ENCODE data around the gene AK4. TPM values are rescaled to one million over a fixed set of nuclear protein-coding genes. Genes with fewer than 3 reads are reported as not detected.

The AK4 gene
- total RNA-seq, 4 donors from 2014 or later, result 39.6 to 72.7 (median 60.7) TPM

DNA sequence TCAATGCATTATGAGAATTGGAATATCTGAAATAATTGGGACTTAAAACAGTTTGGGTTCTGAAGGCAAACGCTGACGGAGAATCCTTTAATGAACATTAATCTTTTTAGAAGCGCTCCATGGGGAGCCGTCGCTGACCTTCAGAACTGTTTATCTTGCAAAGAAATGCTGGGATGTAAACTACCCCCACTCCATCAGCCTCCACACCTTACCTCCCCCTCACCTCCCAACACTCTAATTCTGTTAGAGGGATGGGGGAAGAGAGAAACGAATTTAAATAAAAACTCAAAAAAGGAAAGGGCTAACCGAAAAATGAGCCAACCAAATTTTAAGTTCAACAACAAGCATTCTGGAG, 117.3 kb downstream of the AK4 start:
- H3K27ac ChIP-seq, result peak overlapping the region in 1 of 4 donors; percentile 70
- peak overlapping the region; percentile 38 to 62 for H3K4me3 ChIP-seq
- TF ChIP-seq EP300 (IDR thresholded peaks at IDR 0.05) (no peak), POLR2A (IDR thresholded peaks at IDR 0.05) (no peak), POLR2AphosphoS5 (IDR thresholded peaks at IDR 0.05) (no peak)
- TF ChIP-seq, protein P1, sequence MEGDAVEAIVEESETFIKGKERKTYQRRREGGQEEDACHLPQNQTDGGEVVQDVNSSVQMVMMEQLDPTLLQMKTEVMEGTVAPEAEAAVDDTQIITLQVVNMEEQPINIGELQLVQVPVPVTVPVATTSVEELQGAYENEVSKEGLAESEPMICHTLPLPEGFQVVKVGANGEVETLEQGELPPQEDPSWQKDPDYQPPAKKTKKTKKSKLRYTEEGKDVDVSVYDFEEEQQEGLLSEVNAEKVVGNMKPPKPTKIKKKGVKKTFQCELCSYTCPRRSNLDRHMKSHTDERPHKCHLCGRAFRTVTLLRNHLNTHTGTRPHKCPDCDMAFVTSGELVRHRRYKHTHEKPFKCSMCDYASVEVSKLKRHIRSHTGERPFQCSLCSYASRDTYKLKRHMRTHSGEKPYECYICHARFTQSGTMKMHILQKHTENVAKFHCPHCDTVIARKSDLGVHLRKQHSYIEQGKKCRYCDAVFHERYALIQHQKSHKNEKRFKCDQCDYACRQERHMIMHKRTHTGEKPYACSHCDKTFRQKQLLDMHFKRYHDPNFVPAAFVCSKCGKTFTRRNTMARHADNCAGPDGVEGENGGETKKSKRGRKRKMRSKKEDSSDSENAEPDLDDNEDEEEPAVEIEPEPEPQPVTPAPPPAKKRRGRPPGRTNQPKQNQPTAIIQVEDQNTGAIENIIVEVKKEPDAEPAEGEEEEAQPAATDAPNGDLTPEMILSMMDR (IDR thresholded peaks at IDR 0.05), result no peak
- no peaks in the 10 kb centered on the region for H3K9me3 ChIP-seq
- no peak for ATAC-seq
- WGBS, 2 donors (ENCODE audit: low coverage in 1 of 2), result 3 to 6% methylated on average over 5 to 7 of the region's 7 CpGs
- no peaks in the 10 kb centered on the region for H3K36me3 ChIP-seq
- H3K27me3 ChIP-seq, result peaks cover 13% of the 10 kb centered on the region
- H3K4me1 ChIP-seq, result peaks cover 0 to 25% (median 0%) of the 10 kb centered on the region in 3 donors

DNA sequence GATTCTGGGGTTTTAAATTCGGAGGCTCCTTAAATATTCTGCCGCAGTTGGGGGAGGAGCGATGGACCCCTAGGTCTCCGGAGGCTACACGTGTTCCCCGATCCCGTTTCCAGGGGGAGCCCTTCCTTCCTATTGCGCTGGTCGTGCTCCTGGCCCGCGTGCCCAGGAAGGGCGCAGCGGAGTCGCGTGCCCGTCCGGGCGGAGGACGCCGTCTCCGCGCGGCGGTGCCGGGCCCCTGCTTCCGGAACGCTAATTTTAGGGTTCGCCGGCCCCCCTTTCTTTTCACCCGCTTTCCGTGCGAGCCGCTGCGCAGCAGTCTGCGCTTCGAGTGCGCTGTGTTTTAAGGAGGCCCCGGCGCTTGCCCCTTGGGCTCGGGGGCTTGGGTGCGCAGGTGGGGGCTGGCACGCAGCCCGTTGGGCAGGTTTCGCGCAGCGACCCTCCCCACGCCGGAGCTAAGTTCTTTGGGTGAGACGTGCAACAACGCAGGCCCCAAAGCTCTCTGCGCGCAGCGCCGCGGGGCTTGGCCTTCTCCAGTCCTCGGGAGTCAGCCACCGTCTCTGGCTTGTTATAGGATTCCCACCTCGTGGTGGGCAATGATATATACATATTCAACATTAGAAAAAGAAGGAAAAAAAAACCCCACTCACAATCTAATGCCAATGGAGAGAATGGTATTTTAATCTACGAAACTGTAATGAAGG, 117.8 kb downstream of the AK4 start:
- no peaks in the 10 kb centered on the region for H3K9me3 ChIP-seq
- no peaks in the 10 kb centered on the region for H3K36me3 ChIP-seq
- TF ChIP-seq, protein P1 (IDR thresholded peaks at IDR 0.05), result peak in 2 of 4 experiments; percentile 5 to 45
- TF ChIP-seq POLR2A (IDR thresholded peaks at IDR 0.05), result no peak
- peak; percentile 51 for ATAC-seq
- H3K4me1 ChIP-seq, result peaks cover 0 to 25% (median 0%) of the 10 kb centered on the region in 3 donors
- WGBS, 2 donors (ENCODE audit: low coverage in 1 of 2), result 6 to 11% methylated on average over 18 to 31 of the region's 59 CpGs
- peaks cover 13% of the 10 kb centered on the region for H3K27me3 ChIP-seq
- H3K27ac ChIP-seq, result peak overlapping the region in 2 of 4 donors; percentile 42 to 70
- H3K4me3 ChIP-seq, result peak overlapping the region; percentile 38 to 62

DNA sequence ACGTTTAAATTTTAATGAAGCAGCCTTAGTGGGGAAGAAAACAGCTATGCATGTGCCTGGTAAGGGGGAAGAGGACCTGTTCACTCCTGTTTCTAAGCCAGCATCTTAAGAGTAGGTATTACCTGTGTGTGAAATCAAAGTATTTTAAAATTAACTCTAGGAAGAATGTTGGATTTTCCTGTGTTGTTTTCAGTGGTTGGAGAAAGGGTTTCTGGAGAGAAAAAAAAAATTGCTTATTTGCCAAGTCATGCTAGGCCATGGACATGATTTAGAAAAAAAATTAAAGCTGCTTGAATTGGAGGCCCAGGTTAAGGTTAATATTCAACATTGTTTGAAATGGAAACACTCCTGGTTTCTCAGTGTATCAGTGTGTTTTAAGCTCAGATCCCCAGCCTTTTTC, 118.5 kb downstream of the AK4 start:
- no peak for ATAC-seq
- Histone ChIP-seq H3K27ac (no peak overlapping the region), H3K9me3 (no peaks in the 10 kb centered on the region), H3K4me3 (no peak overlapping the region), H3K36me3 (no peaks in the 10 kb centered on the region), H3K4me1 (peaks cover 0 to 25% (median 0%) of the 10 kb centered on the region in 3 donors), H3K27me3 (peaks cover 13% of the 10 kb centered on the region)
- 33 to 60% methylated on average over 1 of the region's 1 CpG for WGBS, 2 donors (ENCODE audit: low coverage in 1 of 2)
- no peak for TF ChIP-seq EP300 (IDR thresholded peaks at IDR 0.05)
- TF ChIP-seq POLR2A (IDR thresholded peaks at IDR 0.05), result no peak
- TF ChIP-seq POLR2AphosphoS5 (IDR thresholded peaks at IDR 0.05), result no peak
- TF ChIP-seq, protein P1 (IDR thresholded peaks at IDR 0.05), result no peak

DNA sequence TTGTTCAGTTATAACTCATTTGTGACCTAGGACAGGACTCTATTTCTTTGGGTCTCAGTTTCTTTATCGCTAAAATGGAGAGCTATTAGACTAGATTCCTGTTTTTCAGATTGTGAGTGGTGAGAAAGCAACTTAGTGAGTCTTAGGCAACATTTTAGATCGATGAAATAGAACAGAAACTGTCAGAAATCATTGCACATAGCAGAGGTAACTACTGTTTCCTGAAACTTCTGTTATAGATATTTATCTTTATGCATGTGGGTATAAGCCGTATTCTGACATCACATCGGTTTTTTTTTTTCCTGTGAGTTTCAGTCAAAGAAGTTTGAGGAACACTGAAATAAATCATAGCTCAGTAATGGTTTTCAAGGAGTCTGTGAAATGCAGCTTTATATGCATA, 119.3 kb downstream of the AK4 start:
- Histone ChIP-seq H3K27ac (no peak overlapping the region), H3K4me1 (peaks cover 0 to 25% (median 0%) of the 10 kb centered on the region in 3 donors), H3K27me3 (peaks cover 13% of the 10 kb centered on the region), H3K9me3 (no peaks in the 10 kb centered on the region), H3K4me3 (no peak overlapping the region), H3K36me3 (no peaks in the 10 kb centered on the region)
- 83 to 96% methylated on average over 4 of the region's 4 CpGs for WGBS, 2 donors (ENCODE audit: low coverage in 1 of 2)
- ATAC-seq, result no peak
- TF ChIP-seq, protein P1 (IDR thresholded peaks at IDR 0.05), result no peak
- TF ChIP-seq POLR2A (IDR thresholded peaks at IDR 0.05), result no peak
- TF ChIP-seq POLR2AphosphoS5 (IDR thresholded peaks at IDR 0.05), result no peak
- TF ChIP-seq EP300 (IDR thresholded peaks at IDR 0.05), result no peak

DNA sequence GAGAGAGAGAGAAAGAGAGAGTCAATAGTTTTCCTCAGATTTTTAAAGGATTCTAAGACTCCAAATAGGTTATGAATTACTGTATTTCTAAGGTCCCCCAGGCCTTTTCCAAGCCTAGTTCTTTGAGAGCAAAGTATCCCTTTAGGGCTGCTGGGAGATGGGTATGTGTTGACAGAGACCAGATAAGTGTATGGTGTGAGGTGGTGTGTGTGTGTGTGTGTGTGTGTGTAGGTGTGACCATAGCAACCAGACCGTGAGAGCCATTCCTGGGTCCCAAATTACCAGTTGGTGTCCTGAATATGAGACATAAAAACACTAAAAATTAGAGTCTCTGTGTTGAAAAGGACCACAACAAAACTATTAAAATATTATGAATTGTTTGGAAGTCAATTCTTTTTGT, 119.7 kb downstream of the AK4 start:
- no peaks in the 10 kb centered on the region for H3K9me3 ChIP-seq
- H3K4me1 ChIP-seq, result peaks cover 0 to 25% (median 0%) of the 10 kb centered on the region in 3 donors
- H3K27ac ChIP-seq, result no peak overlapping the region
- H3K36me3 ChIP-seq, result no peaks in the 10 kb centered on the region
- H3K27me3 ChIP-seq, result peaks cover 13% of the 10 kb centered on the region
- H3K4me3 ChIP-seq, result no peak overlapping the region
- no peak for ATAC-seq
- no peak for TF ChIP-seq EP300 (IDR thresholded peaks at IDR 0.05)
- TF ChIP-seq POLR2A (IDR thresholded peaks at IDR 0.05), result no peak
- no peak for TF ChIP-seq POLR2AphosphoS5 (IDR thresholded peaks at IDR 0.05)
- WGBS, 2 donors (ENCODE audit: low coverage in 1 of 2), result 56 to 64% methylated on average over 1 of the region's 1 CpG

Data from gastroesophageal sphincter (tissue), 4 donors.